Uterus (tissue), 4 donors: ENCODE data around the gene GMPR. TPM values are rescaled to one million over a fixed set of nuclear protein-coding genes. Genes with fewer than 3 reads are reported as not detected.
"Not testable (repeated sequence)": the region's sequence is repeated elsewhere in the genome, so short reads cannot be mapped to it uniquely, and the experiment has no call there.

Source experiments
- DNase-seq, 2 donors: peaks; one replicate each; pipeline ENCODE4 v3.0.0-alpha.2; 2019 to 2020
- H3K27ac ChIP-seq, 2 donors: fragments of 200-600 bp; sonication (generic); 1 replicate in 1 of 2; 2 replicates in 1 of 2; pipeline ENCODE4 v1.5.1; 2016 to 2018
- H3K27me3 ChIP-seq, 2 donors: fragments of 200-600 bp; sonication (generic); one replicate each; pipeline ENCODE4 v1.5.1; 2018 to 2019; ENCODE audit warnings: control low read depth in 1 of 2
- H3K36me3 ChIP-seq, 2 donors: fragments of 200-600 bp; sonication (generic); one replicate each; pipeline ENCODE4 v1.5.1; 2019; ENCODE audit warnings: control low read depth in 1 of 2
- H3K4me1 ChIP-seq, 2 donors: fragments of 200-600 bp; sonication (generic); one replicate each; pipeline ENCODE4 v1.5.1; 2018 to 2019; ENCODE audit warnings: control low read depth in 1 of 2
- H3K4me3 ChIP-seq, 2 donors: fragments of 200-600 bp; sonication (generic); 1 replicate in 1 of 2; 2 replicates in 1 of 2; pipeline ENCODE4 v1.5.1; 2018 to 2019; ENCODE audit warnings: mild to moderate bottlenecking in 1 of 2
- H3K9me3 ChIP-seq, 2 donors: fragments of 200-600 bp; sonication (generic); one replicate each; pipeline ENCODE4 v1.5.1; 2019; ENCODE audit warnings: control low read depth in 1 of 2
- CTCF ChIP-seq, 4 experiments: fragments of 200-600 bp in 2 of 4; fragments of 450-650 bp in 2 of 4; sonication (generic) in 2 of 4; IDR thresholded peaks; one replicate each; pipeline ENCODE4 v1.5.1; 2016 to 2019; ENCODE audit warnings: antibody characterized with exemption in 4 of 4, mild to moderate bottlenecking in 2 of 4, moderate library complexity in 1 of 4
- POLR2A ChIP-seq, 2 donors: fragments of 450-650 bp; IDR thresholded peaks; one replicate each; pipeline ENCODE4 v1.6.1; 2016; ENCODE audit warnings: antibody characterized with exemption in 2 of 2, mild to moderate bottlenecking in 1 of 2, moderate library complexity in 1 of 2
- intact Hi-C: fragments of 100-400 bp; cut with DNase I; formaldehyde crosslinking; loops from one replicate; pipeline ENCODE4 v1.15.1; 2023; ENCODE audit warnings: low total_unique reads
- total RNA-seq, 4 donors: library from RNA; depleted of rRNA in 3 of 4; stranded (reverse); fragments of >200 nt in 3 of 4; gene quantifications; one replicate each; pipeline versions ENCODE4 v1.1.0 to v1.2.4, GENCODE V29; 2014 to 2023
- donor health status: DM: yes; HTN: yes; CAD: no.

The GMPR gene
- total RNA-seq, 4 donors from 2014 or later, result 1.5 to 18.2 (median 10.6) TPM

- no peaks in the 10 kb centered on the region for H3K27me3 ChIP-seq
- H3K36me3 ChIP-seq, result no peaks in the 10 kb centered on the region
- no peaks in the 10 kb centered on the region for H3K4me1 ChIP-seq
- intact Hi-C loops, result no loop called here
- no peak overlapping the region for H3K4me3 ChIP-seq
- H3K27ac ChIP-seq, result no peak overlapping the region
- no peak for DNase-seq
- no peak for TF ChIP-seq CTCF (IDR thresholded peaks at IDR 0.05)
- TF ChIP-seq POLR2A (IDR thresholded peaks at IDR 0.05), result no peak
- no peaks in the 10 kb centered on the region for H3K9me3 ChIP-seq
Measured at GRCh38 chr6:16265351-16266341, 27.3 kb downstream of the GMPR start.

- TF ChIP-seq CTCF (IDR thresholded peaks at IDR 0.05), result no peak
- TF ChIP-seq POLR2A (IDR thresholded peaks at IDR 0.05), result no peak
- intact Hi-C loops, result no loop called here
Measured at GRCh38 chr6:16267428-16268263, 29.3 kb downstream of the GMPR start.

GRCh38 chr6:16269442-16270070 lies 31.2 kb downstream of the GMPR start:
- intact Hi-C loops, H3K9me3 ChIP-seq, H3K27ac ChIP-seq, H3K27me3 ChIP-seq, H3K4me3 ChIP-seq, DNase-seq, H3K4me1 ChIP-seq, H3K36me3 ChIP-seq: not testable (repeated sequence)

More at GRCh38 chr6:16267428-16268263, 29.3 kb downstream of the GMPR start:
- H3K9me3 ChIP-seq, result no peaks in the 10 kb centered on the region
- no peak overlapping the region for H3K27ac ChIP-seq
- H3K4me1 ChIP-seq, result no peaks in the 10 kb centered on the region
- H3K27me3 ChIP-seq, result no peaks in the 10 kb centered on the region
- no peak overlapping the region for H3K4me3 ChIP-seq
- no peaks in the 10 kb centered on the region for H3K36me3 ChIP-seq
- DNase-seq, result no peak

GRCh38 chr6:16270178-16270794 lies 31.9 kb downstream of the GMPR start:
- no peaks in the 10 kb centered on the region for H3K36me3 ChIP-seq
- no peak for DNase-seq
- no peak overlapping the region for H3K4me3 ChIP-seq
- no peaks in the 10 kb centered on the region for H3K9me3 ChIP-seq
- H3K27ac ChIP-seq, result no peak overlapping the region
- TF ChIP-seq POLR2A (IDR thresholded peaks at IDR 0.05), result no peak
- TF ChIP-seq CTCF (IDR thresholded peaks at IDR 0.05), result no peak
- intact Hi-C loops, result no loop called here
- no peaks in the 10 kb centered on the region for H3K27me3 ChIP-seq
- no peaks in the 10 kb centered on the region for H3K4me1 ChIP-seq

- H3K4me1 ChIP-seq, result no peaks in the 10 kb centered on the region
- no peaks in the 10 kb centered on the region for H3K27me3 ChIP-seq
- intact Hi-C loops, result no loop called here
- no peaks in the 10 kb centered on the region for H3K9me3 ChIP-seq
- DNase-seq, result no peak
- H3K4me3 ChIP-seq, result no peak overlapping the region
- no peak overlapping the region for H3K27ac ChIP-seq
- H3K36me3 ChIP-seq, result no peaks in the 10 kb centered on the region
- TF ChIP-seq CTCF (IDR thresholded peaks at IDR 0.05), result no peak
- TF ChIP-seq POLR2A (IDR thresholded peaks at IDR 0.05), result no peak
Measured at GRCh38 chr6:16271428-16271827, 33.0 kb downstream of the GMPR start.
